BJ (cell line): ENCODE data around the gene TAOK1. TPM values are rescaled to one million over a fixed set of nuclear protein-coding genes. Genes with fewer than 3 reads are reported as not detected.
"Not testable (repeated sequence)": the region's sequence is repeated elsewhere in the genome, so short reads cannot be mapped to it uniquely, and the experiment has no call there.

Experiments used
- CTCF ChIA-PET: fragments of 350-600 bp; formaldehyde crosslinking; extraction: SDS; loops from one replicate; lab custom pipeline; 2021; ENCODE audit warnings: antibody characterized with exemption, inconsistent platforms; lab: Yijun Ruan, JAX
- POLR2A ChIA-PET: fragments of 300-600 bp; sonication (Branson Sonifier 250); formaldehyde crosslinking; extraction: SDS; loops from one replicate; lab custom pipeline; 2021; ENCODE audit warnings: antibody characterized with exemption; lab: Charles Lee
- DNase-seq: peaks from one replicate; pipeline ENCODE4 v3.0.0-alpha.2; 2011; ENCODE audit warnings: low read depth
- H3K27me3 ChIP-seq: 2 replicates; pipeline ENCODE4 v1.6.0; 2011; ENCODE audit warnings: low read length; ENCODE audit not compliant: control insufficient read depth, insufficient read depth
- H3K36me3 ChIP-seq: 2 replicates; pipeline ENCODE4 v1.5.1; 2011; ENCODE audit warnings: low read length; ENCODE audit not compliant: control insufficient read depth, insufficient read depth
- H3K4me3 ChIP-seq: 2 replicates; pipeline ENCODE4 v1.5.1; 2011; ENCODE audit warnings: low read depth, mild to moderate bottlenecking, control low read depth, low read length
- CTCF ChIP-seq: IDR thresholded peaks from 2 replicates; pipeline ENCODE4 v1.5.1; 2011; ENCODE audit warnings: low read depth, mild to moderate bottlenecking, control low read depth, inconsistent platforms, low read length, moderate library complexity; ENCODE audit not compliant: insufficient read depth
- polyA plus RNA-seq: library from polyadenylated mRNA; depleted of rRNA; stranded (reverse); fragments of >200 nt; gene quantifications from 2 replicates; pipeline ENCODE4 v1.2.3, GENCODE V29; 2011

TAOK1 gene
- polyA plus RNA-seq, 1 experiment = 9.1 TPM

- Histone ChIP-seq H3K4me3 (no peak overlapping the region), H3K36me3 (no peaks in the 10 kb centered on the region), H3K27me3 (peaks cover 13% of the 10 kb centered on the region)
- CTCF ChIA-PET = interaction anchor here (1.2 kb wide), 1 partner anchor 25 kb away, joined by 4 read pairs; no protein-coding TSS in a partner anchor
- no peak for DNase-seq
- POLR2A ChIA-PET = no interaction called here
- no peak for TF ChIP-seq CTCF
Observed at GRCh38 chr17:29345066-29345465, 45.1 kb upstream of the TAOK1 start.

DNA sequence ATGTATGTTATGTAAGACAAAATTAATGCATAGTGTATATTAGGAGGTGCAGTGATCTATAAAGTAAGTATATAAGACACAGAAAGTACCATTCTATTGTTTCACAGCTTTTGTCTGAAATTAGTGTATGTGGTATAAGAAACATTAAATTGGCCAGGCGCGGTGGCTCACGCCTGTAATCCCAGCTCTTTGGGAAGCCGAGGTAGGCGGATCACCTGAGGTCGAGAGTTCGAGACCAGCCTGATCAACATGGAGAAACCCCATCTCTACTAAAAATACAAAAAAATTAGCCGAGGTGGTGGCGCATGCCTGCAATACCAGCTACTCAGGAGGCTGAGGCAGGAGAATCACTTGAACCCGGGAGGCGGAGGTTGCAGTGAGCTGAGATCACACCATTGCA is 44.7 kb upstream of the TAOK1 start:
- H3K4me3 ChIP-seq, POLR2A ChIA-PET, H3K36me3 ChIP-seq, DNase-seq: not testable (repeated sequence)
- H3K27me3 ChIP-seq = peaks cover 11% of the 10 kb centered on the region
- CTCF ChIA-PET = interaction anchor here (1.0 to 1.2 kb wide), 3 partner anchors 25 to 227 kb away, joined by 3 to 4 read pairs (median 3); no protein-coding TSS in a partner anchor

DNA sequence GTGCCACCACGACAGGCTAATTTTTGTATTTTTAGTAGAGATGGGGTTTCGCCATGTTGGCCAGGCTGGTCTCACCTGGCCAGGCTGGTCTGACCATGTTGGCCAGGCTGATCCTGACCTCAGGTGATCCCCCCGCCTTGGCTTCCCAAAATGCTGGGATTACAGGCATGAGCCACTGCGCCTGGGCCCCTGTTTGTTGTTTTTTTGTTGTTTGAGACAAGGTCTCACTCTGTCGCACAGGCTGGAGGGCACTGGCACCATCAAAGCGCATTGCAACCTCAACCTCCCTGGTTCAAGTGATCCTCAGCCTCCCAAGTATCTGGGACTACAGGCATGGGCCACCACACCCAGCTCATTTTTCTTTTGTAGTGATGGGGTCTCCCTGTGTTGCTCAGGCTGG is 43.7 kb upstream of the TAOK1 start:
- H3K4me3 ChIP-seq = no peak overlapping the region
- no peak for TF ChIP-seq CTCF
- H3K27me3 ChIP-seq = peaks cover 10% of the 10 kb centered on the region
- ChIA-PET CTCF (interaction anchor here (1.0 to 1.2 kb wide), 3 partner anchors 15 to 226 kb away, joined by 3 read pairs; no protein-coding TSS in a partner anchor), POLR2A (no interaction called here)
- no peaks in the 10 kb centered on the region for H3K36me3 ChIP-seq
- DNase-seq = no peak

- peak; percentile 44 for DNase-seq
- no peak for TF ChIP-seq CTCF
- Histone ChIP-seq H3K27me3 (peaks cover 8% of the 10 kb centered on the region), H3K4me3 (no peak overlapping the region), H3K36me3 (no peaks in the 10 kb centered on the region)
- POLR2A ChIA-PET = no interaction called here
- CTCF ChIA-PET = interaction anchor here (0.8 to 1.5 kb wide), 3 partner anchors 15 to 189 kb away, joined by 3 to 8 read pairs (median 3); no protein-coding TSS in a partner anchor
Observed at GRCh38 chr17:29347831-29348629, 42.1 kb upstream of the TAOK1 start.

GRCh38 chr17:29349409-29349808 is 40.8 kb upstream of the TAOK1 start:
- H3K27me3 ChIP-seq = peaks cover 2% of the 10 kb centered on the region; the same call in 1 of the 2 replicates
- TF ChIP-seq CTCF = no peak
- CTCF ChIA-PET = interaction anchor here (0.7 to 2.3 kb wide), 3 partner anchors 12 to 232 kb away, joined by 3 to 8 read pairs (median 4); no protein-coding TSS in a partner anchor
- no peak overlapping the region for H3K4me3 ChIP-seq
- no peaks in the 10 kb centered on the region for H3K36me3 ChIP-seq
- no peak for DNase-seq
- POLR2A ChIA-PET = no interaction called here
